Ovary (tissue), 9 donors: ENCODE results near the gene RPS26. TPM values are rescaled to one million over a fixed set of nuclear protein-coding genes. Genes with fewer than 3 reads are reported as not detected.

ENCODE experiments used
- DNase-seq, 5 donors: peaks; one replicate each; pipeline ENCODE4 v3.0.0-alpha.2; 2019 to 2020
- H3K27ac ChIP-seq, 2 donors: fragments of 200-600 bp; one replicate each; pipeline versions ENCODE4 v1.5.1 to v1.8.0; 2019 to 2022
- H3K27me3 ChIP-seq: fragments of 200-600 bp; one replicate; pipeline ENCODE4 v1.8.0; 2022
- H3K36me3 ChIP-seq: fragments of 200-600 bp; sonication (generic); one replicate; pipeline ENCODE4 v1.5.1; 2019
- H3K4me1 ChIP-seq: one replicate; pipeline ENCODE4 v1.8.1; 2013; ENCODE audit warnings: mild to moderate bottlenecking, moderate library complexity; ENCODE audit not compliant: insufficient read depth
- H3K4me3 ChIP-seq: fragments of 200-600 bp; sonication (generic); one replicate; pipeline ENCODE4 v1.5.1; 2017
- H3K9me3 ChIP-seq, 2 donors: fragments of 200-600 bp in 1 of 2; sonication (generic) in 1 of 2; one replicate each; pipeline versions ENCODE4 v1.5.1 to v1.8.1; 2013 to 2019; ENCODE audit warnings: mild to moderate bottlenecking in 1 of 2, moderate library complexity in 1 of 2
- CTCF ChIP-seq, 3 donors: fragments of 450-650 bp in 2 of 3; fragments of 200-600 bp in 1 of 3; IDR thresholded peaks; one replicate each; pipeline versions ENCODE4 v1.5.1 to v1.8.0; 2016 to 2022; ENCODE audit warnings: antibody characterized with exemption in 3 of 3, mild to moderate bottlenecking in 1 of 3
- EP300 ChIP-seq: sonication (generic); formaldehyde crosslinking; IDR thresholded peaks from one replicate; pipeline ENCODE4 v1.6.1; 2017; ENCODE audit warnings: antibody characterized with exemption
- POLR2A ChIP-seq: fragments of 450-650 bp; IDR thresholded peaks from one replicate; pipeline ENCODE4 v1.6.1; 2017; ENCODE audit warnings: antibody characterized with exemption, mild to moderate bottlenecking, moderate library complexity
- WGBS, 3 donors: extraction: QIAGEN DNeasy Blood & Tissue Kit in 1 of 3; methylation state at CpG; one replicate each; pipeline versions ENCODE4 v1.1.5 to v1.1.7; 2013 to 2017; 5-methylcytosine and 5-hydroxymethylcytosine counted together
- intact Hi-C, 4 donors: fragments of 100-400 bp; cut with DNase I; formaldehyde crosslinking; loops; one replicate each; pipeline versions ENCODE4 v1.11.0 to v1.15.1; 2022 to 2023
- polyA plus RNA-seq, 2 donors: library from polyadenylated mRNA; stranded (reverse); fragments of 200-250 nt in 1 of 2; fragments of 350-450 nt in 1 of 2; fragmentation: Illumina TruSeq in 1 of 2; extraction: RNeasy Lipid Tissue Mini Kit (QIAGEN cat#74804) in 1 of 2; gene quantifications; one replicate each; pipeline ENCODE4 v1.2.3, GENCODE V29; 2013 to 2014
- total RNA-seq, 7 donors: library from RNA; depleted of rRNA in 2 of 7; stranded (reverse); fragments of >200 nt in 2 of 7; fragmentation: NEBNext Ultra II Directional in 3 of 7; extraction: Animal tissue kit (Norgen Biotek cat#: 25700) in 3 of 7; gene quantifications; one replicate each; pipeline versions ENCODE4 v1.1.0 to v1.2.4, GENCODE V29; 2016 to 2023
- donor health status: DM: no; HTN: no; CAD: no; lungs with moderate emphysema.
- donor health status: DM: no; HTN: no; CAD: no.
- donor health status: Bipolar disorder and iron deficiency.
- donor health status: DM: yes; HTN: yes; CAD: no.
- donor health status: DM: no; HTN: no; CAD: no.
- donor health status: DM: yes; HTN: yes; CAD: no.

The RPS26 gene
- total and polyA plus RNA-seq, 9 donors, result 16.2 to 2,562 (median 140) TPM

- H3K27ac ChIP-seq, result no peak overlapping the region
- H3K36me3 ChIP-seq, result no peaks in the 10 kb centered on the region
- 78 to 84% (median 78%) methylated on average over 6 of the region's 6 CpGs for WGBS, 3 donors
- no peaks in the 10 kb centered on the region for H3K27me3 ChIP-seq
- no peak for DNase-seq
- TF ChIP-seq POLR2A (no peak), CTCF (IDR thresholded peaks at IDR 0.05) (no peak), EP300 (no peak)
- H3K4me3 ChIP-seq, result no peak overlapping the region
- no peaks in the 10 kb centered on the region for H3K9me3 ChIP-seq
- intact Hi-C loops, result no loop called here
- H3K4me1 ChIP-seq, result no peaks in the 10 kb centered on the region
These were observed 45.5 kb downstream of the RPS26 start for GRCh38 chr12:56087220-56087619.

Other genes with a start within 250 kb of the RPS26 start
- gene SARNP, start 224.2 kb upstream of the RPS26 start, total RNA-seq, result 10 to 100 TPM; 48.0 to 60.8 (median 58.6) TPM
- 10 to 100 TPM; 71.6 to 89.3 TPM for gene SARNP, start 224.2 kb upstream of the RPS26 start, polyA plus RNA-seq
- gene ORMDL2, start 223.9 kb upstream of the RPS26 start, total RNA-seq, result 10 to 100 TPM in 6 of 7 donors, 1 to 10 TPM in 1; 8.6 to 38.9 (median 20.8) TPM
- gene ORMDL2, start 223.9 kb upstream of the RPS26 start, polyA plus RNA-seq, result 10 to 100 TPM; 15.7 to 35.5 TPM
- gene DNAJC14, start 212.3 kb upstream of the RPS26 start, total RNA-seq, result 10 to 100 TPM; 15.7 to 32.8 (median 23.0) TPM
- 10 to 100 TPM; 19.3 to 26.8 TPM for gene DNAJC14, start 212.3 kb upstream of the RPS26 start, polyA plus RNA-seq
- 10 to 100 TPM in 6 of 7 donors, 1 to 10 TPM in 1; 3.6 to 42.7 (median 23.3) TPM for gene MMP19, start 199.0 kb upstream of the RPS26 start, total RNA-seq
- gene MMP19, start 199.0 kb upstream of the RPS26 start, polyA plus RNA-seq, result 10 to 100 TPM; 11.3 to 23.3 TPM
- 10 to 100 TPM; 18.9 to 25.7 (median 21.7) TPM for gene PYM1, start 114.0 kb upstream of the RPS26 start, total RNA-seq
- 10 to 100 TPM; 22.5 to 25.2 TPM for gene PYM1, start 114.0 kb upstream of the RPS26 start, polyA plus RNA-seq
- 10 to 100 TPM; 13.3 to 50.1 (median 26.0) TPM for gene DGKA, start 110.8 kb upstream of the RPS26 start, total RNA-seq
- gene DGKA, start 110.8 kb upstream of the RPS26 start, polyA plus RNA-seq, result 10 to 100 TPM; 15.7 to 40.4 TPM
- gene PMEL, start 75.9 kb upstream of the RPS26 start, total RNA-seq, result 10 to 100 TPM in 1 of 7 donors, 1 to 10 TPM in 6; 2.0 to 11.5 (median 3.7) TPM
- gene PMEL, start 75.9 kb upstream of the RPS26 start, polyA plus RNA-seq, result 1 to 10 TPM; 2.0 to 2.7 TPM
- gene CDK2, start 75.1 kb upstream of the RPS26 start, total RNA-seq, result 10 to 100 TPM; 18.3 to 33.9 (median 31.3) TPM
- gene CDK2, start 75.1 kb upstream of the RPS26 start, polyA plus RNA-seq, result 10 to 100 TPM; 21.7 to 21.8 TPM
- 100 to 1,000 TPM in 5 of 7 donors, 10 to 100 TPM in 2; 60.4 to 136 (median 117) TPM for gene RAB5B, start 67.8 kb upstream of the RPS26 start, total RNA-seq
- 100 to 1,000 TPM in 1 of 2 donors, 10 to 100 TPM in 1; 81.7 to 217 TPM for gene RAB5B, start 67.8 kb upstream of the RPS26 start, polyA plus RNA-seq
- 10 to 100 TPM; 22.1 to 39.4 (median 31.9) TPM for gene SUOX, start 44.6 kb upstream of the RPS26 start, total RNA-seq
- 10 to 100 TPM; 18.0 to 34.2 TPM for gene SUOX, start 44.6 kb upstream of the RPS26 start, polyA plus RNA-seq
- 10 to 100 TPM in 5 of 7 donors, 1 to 10 TPM in 2; 4.0 to 33.2 (median 20.0) TPM for gene IKZF4, start 20.9 kb upstream of the RPS26 start, total RNA-seq
- 10 to 100 TPM in 1 of 2 donors, 1 to 10 TPM in 1; 6.2 to 12.5 TPM for gene IKZF4, start 20.9 kb upstream of the RPS26 start, polyA plus RNA-seq
- gene ERBB3, start 38.2 kb downstream of the RPS26 start, total RNA-seq, result 10 to 100 TPM in 1 of 7 donors, 1 to 10 TPM in 5, under 1 TPM in 1; 0.72 to 20.6 (median 3.3) TPM
- 1 to 10 TPM; 1.1 to 5.0 TPM for gene ERBB3, start 38.2 kb downstream of the RPS26 start, polyA plus RNA-seq
- 10 to 100 TPM; 65.6 to 86.2 (median 77.0) TPM for gene PA2G4, start 62.6 kb downstream of the RPS26 start, total RNA-seq
- 100 to 1,000 TPM in 1 of 2 donors, 10 to 100 TPM in 1; 86.5 to 219 TPM for gene PA2G4, start 62.6 kb downstream of the RPS26 start, polyA plus RNA-seq
- 1,000 to 10,000 TPM; 6,021 to 8,245 (median 6,510) TPM for gene RPL41, start 74.7 kb downstream of the RPS26 start, total RNA-seq
- over 10,000 TPM; 11,306 to 11,451 TPM for gene RPL41, start 74.7 kb downstream of the RPS26 start, polyA plus RNA-seq
- gene ZC3H10, start 76.3 kb downstream of the RPS26 start, total RNA-seq, result 10 to 100 TPM in 4 of 7 donors, 1 to 10 TPM in 3; 1.8 to 14.7 (median 10.7) TPM
- 1 to 10 TPM; 4.4 to 5.2 TPM for gene ZC3H10, start 76.3 kb downstream of the RPS26 start, polyA plus RNA-seq
- gene ESYT1, start 86.3 kb downstream of the RPS26 start, total RNA-seq, result 100 to 1,000 TPM in 3 of 7 donors, 10 to 100 TPM in 4; 80.3 to 139 (median 97.3) TPM
- gene ESYT1, start 86.3 kb downstream of the RPS26 start, polyA plus RNA-seq, result 100 to 1,000 TPM in 1 of 2 donors, 10 to 100 TPM in 1; 62.3 to 102 TPM
- 10 to 100 TPM; 65.9 to 99.2 (median 73.4) TPM for gene MYL6B, start 110.7 kb downstream of the RPS26 start, total RNA-seq
- 10 to 100 TPM; 32.8 to 77.3 TPM for gene MYL6B, start 110.7 kb downstream of the RPS26 start, polyA plus RNA-seq
- gene MYL6, start 116.4 kb downstream of the RPS26 start, total RNA-seq, result 1,000 to 10,000 TPM in 5 of 7 donors, 100 to 1,000 TPM in 2; 782 to 1,485 (median 1,329) TPM
- gene MYL6, start 116.4 kb downstream of the RPS26 start, polyA plus RNA-seq, result 1,000 to 10,000 TPM; 1,579 to 3,375 TPM
- gene SMARCC2, start 147.6 kb downstream of the RPS26 start, total RNA-seq, result 100 to 1,000 TPM in 5 of 7 donors, 10 to 100 TPM in 2; 57.9 to 172 (median 117) TPM
- 100 to 1,000 TPM in 1 of 2 donors, 10 to 100 TPM in 1; 66.4 to 139 TPM for gene SMARCC2, start 147.6 kb downstream of the RPS26 start, polyA plus RNA-seq
- 10 to 100 TPM; 34.1 to 55.6 (median 40.6) TPM for gene RNF41, start 180.0 kb downstream of the RPS26 start, total RNA-seq
- gene RNF41, start 180.0 kb downstream of the RPS26 start, polyA plus RNA-seq, result 10 to 100 TPM; 29.4 to 45.1 TPM
- 10 to 100 TPM; 19.8 to 43.7 (median 28.9) TPM for gene NABP2, start 182.4 kb downstream of the RPS26 start, total RNA-seq
- gene NABP2, start 182.4 kb downstream of the RPS26 start, polyA plus RNA-seq, result 10 to 100 TPM; 25.0 to 37.5 TPM
- under 1 TPM; 0.25 to 0.85 (median 0.69) TPM for gene SLC39A5, start 188.1 kb downstream of the RPS26 start, total RNA-seq
- under 1 TPM in 1 of 2 donors, not detected in 1; 0.28 TPM for gene SLC39A5, start 188.1 kb downstream of the RPS26 start, polyA plus RNA-seq
- gene ANKRD52, start 216.5 kb downstream of the RPS26 start, total RNA-seq, result 10 to 100 TPM in 5 of 7 donors, 1 to 10 TPM in 2; 9.1 to 37.7 (median 28.9) TPM
- gene ANKRD52, start 216.5 kb downstream of the RPS26 start, polyA plus RNA-seq, result 10 to 100 TPM; 10.5 to 26.2 TPM
- gene COQ10A, start 225.0 kb downstream of the RPS26 start, total RNA-seq, result 10 to 100 TPM; 11.3 to 31.1 (median 14.9) TPM
- 10 to 100 TPM; 13.8 to 20.5 TPM for gene COQ10A, start 225.0 kb downstream of the RPS26 start, polyA plus RNA-seq